Measurements from ENCODE around the gene MS4A10. TPM values are rescaled to one million over a fixed set of nuclear protein-coding genes. Genes with fewer than 3 reads are reported as not detected.

MS4A10 gene
- total RNA-seq, 1 donor from 2014 or later = not detected

DNA sequence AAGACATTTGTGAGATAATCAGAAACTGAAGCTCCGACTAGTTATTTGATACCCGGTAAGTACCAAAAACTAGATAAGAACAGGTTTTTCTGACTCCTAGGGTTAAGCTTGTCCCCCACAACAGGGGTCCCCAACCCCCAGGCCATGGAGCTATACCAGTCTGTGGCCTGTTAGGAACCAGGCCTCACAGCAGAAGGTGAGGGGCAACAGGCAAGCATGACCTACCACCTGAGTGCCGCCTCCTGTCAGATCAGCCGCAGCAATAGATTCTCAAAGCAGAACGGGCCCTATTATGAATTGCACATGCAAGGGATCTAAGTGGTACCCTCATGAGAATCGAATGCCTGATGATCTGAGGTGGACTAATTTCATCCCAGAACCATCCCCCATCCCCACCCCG, 1.2 kb upstream of the MS4A10 start:
- Mint-ChIP-seq H3K9me3 (ENCODE audit: unreplicated experiment) (no peaks in the 10 kb centered on the region), H3K27ac (ENCODE audit: unreplicated experiment) (no peak overlapping the region), H3K36me3 (ENCODE audit: low read depth, unreplicated experiment) (no peaks in the 10 kb centered on the region), H3K4me3 (ENCODE audit: unreplicated experiment) (no peak overlapping the region), H3K4me1 (ENCODE audit: unreplicated experiment) (no peaks in the 10 kb centered on the region), H3K27me3 (ENCODE audit: unreplicated experiment) (peaks cover 3% of the 10 kb centered on the region)
- DNase-seq (ENCODE audit: low spot score) = no peak
- TF ChIP-seq, protein P1, sequence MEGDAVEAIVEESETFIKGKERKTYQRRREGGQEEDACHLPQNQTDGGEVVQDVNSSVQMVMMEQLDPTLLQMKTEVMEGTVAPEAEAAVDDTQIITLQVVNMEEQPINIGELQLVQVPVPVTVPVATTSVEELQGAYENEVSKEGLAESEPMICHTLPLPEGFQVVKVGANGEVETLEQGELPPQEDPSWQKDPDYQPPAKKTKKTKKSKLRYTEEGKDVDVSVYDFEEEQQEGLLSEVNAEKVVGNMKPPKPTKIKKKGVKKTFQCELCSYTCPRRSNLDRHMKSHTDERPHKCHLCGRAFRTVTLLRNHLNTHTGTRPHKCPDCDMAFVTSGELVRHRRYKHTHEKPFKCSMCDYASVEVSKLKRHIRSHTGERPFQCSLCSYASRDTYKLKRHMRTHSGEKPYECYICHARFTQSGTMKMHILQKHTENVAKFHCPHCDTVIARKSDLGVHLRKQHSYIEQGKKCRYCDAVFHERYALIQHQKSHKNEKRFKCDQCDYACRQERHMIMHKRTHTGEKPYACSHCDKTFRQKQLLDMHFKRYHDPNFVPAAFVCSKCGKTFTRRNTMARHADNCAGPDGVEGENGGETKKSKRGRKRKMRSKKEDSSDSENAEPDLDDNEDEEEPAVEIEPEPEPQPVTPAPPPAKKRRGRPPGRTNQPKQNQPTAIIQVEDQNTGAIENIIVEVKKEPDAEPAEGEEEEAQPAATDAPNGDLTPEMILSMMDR (IDR thresholded peaks at IDR 0.05; ENCODE audit: unreplicated experiment) = no peak

DNA sequence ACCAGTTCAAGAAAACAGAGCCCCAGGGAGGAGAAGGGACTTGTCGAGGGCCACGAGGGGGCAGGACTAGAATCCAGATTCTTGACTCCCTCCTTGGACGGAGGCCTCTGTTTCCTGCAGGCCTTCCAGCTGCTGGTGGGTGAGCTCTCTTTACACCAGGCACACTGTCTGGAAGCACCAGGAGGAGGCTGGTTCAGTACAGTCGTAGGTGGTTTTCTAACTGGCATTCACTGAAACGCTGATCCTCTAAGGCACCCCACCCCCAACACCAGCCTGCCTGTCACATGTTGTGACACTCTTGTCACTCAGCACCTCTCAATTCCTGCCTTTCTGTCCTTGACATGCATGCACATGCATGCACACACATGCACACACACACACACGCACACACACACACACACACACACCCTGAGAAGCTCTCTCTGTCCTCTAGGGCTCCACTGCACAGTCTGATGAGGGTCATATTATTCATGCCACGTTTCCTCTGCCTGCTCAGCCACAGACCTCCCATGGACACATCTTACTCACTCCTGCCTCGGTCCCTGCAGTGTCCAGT, 751 bp downstream of the MS4A10 start:
- no peak overlapping the region for H3K27ac Mint-ChIP-seq (ENCODE audit: unreplicated experiment)
- no peak for DNase-seq (ENCODE audit: low spot score)
- H3K36me3 Mint-ChIP-seq (ENCODE audit: low read depth, unreplicated experiment) = no peaks in the 10 kb centered on the region
- no peaks in the 10 kb centered on the region for H3K4me1 Mint-ChIP-seq (ENCODE audit: unreplicated experiment)
- H3K27me3 Mint-ChIP-seq (ENCODE audit: unreplicated experiment) = peaks cover 3% of the 10 kb centered on the region
- TF ChIP-seq, protein P1 (IDR thresholded peaks at IDR 0.05; ENCODE audit: unreplicated experiment) = no peak
- no peaks in the 10 kb centered on the region for H3K9me3 Mint-ChIP-seq (ENCODE audit: unreplicated experiment)
- H3K4me3 Mint-ChIP-seq (ENCODE audit: unreplicated experiment) = no peak overlapping the region

DNA sequence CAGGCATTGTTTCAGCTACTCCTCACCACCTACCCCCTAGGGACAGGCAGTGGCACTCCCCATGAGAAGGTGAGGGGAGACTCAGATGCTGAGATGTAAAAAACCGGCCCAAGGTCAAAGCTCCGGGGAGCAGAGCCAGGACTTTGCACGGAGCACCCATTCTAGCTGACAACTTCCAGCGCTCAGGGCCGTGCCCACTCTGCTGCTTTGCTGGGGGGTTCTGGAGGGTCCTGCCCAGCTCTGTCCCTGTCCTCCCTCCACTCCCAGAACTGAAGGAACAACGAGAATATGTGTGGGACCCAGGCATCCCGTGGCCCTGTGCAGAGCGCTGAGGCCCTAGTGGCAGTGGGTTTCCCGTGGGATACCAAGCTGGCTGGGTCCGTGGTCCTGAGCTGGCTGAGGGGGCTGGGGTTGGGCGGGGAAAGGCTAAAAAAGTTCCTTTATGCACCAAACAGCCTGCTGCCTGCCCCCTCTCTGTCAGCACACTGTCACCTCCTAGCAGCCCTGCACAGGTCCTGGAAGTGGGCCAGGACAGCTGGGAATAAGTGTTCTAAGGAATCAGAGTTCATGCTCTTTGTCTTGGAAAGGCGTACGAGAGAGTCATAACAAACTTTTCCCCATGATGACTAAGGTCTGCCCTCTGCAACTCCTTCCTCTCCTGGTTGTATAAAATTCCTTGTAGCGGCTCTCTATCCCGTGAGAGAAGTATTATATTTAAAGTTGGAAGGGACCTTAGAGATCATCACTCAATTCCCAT, 1.9 kb downstream of the MS4A10 start:
- Mint-ChIP-seq H3K9me3 (ENCODE audit: unreplicated experiment) (peaks cover 5% of the 10 kb centered on the region), H3K4me1 (ENCODE audit: unreplicated experiment) (no peaks in the 10 kb centered on the region), H3K27me3 (ENCODE audit: unreplicated experiment) (peaks cover 3% of the 10 kb centered on the region), H3K27ac (ENCODE audit: unreplicated experiment) (no peak overlapping the region), H3K4me3 (ENCODE audit: unreplicated experiment) (no peak overlapping the region), H3K36me3 (ENCODE audit: low read depth, unreplicated experiment) (peaks cover 5% of the 10 kb centered on the region)
- TF ChIP-seq, protein P1 (IDR thresholded peaks at IDR 0.05; ENCODE audit: unreplicated experiment) = no peak
- DNase-seq (ENCODE audit: low spot score) = no peak

DNA sequence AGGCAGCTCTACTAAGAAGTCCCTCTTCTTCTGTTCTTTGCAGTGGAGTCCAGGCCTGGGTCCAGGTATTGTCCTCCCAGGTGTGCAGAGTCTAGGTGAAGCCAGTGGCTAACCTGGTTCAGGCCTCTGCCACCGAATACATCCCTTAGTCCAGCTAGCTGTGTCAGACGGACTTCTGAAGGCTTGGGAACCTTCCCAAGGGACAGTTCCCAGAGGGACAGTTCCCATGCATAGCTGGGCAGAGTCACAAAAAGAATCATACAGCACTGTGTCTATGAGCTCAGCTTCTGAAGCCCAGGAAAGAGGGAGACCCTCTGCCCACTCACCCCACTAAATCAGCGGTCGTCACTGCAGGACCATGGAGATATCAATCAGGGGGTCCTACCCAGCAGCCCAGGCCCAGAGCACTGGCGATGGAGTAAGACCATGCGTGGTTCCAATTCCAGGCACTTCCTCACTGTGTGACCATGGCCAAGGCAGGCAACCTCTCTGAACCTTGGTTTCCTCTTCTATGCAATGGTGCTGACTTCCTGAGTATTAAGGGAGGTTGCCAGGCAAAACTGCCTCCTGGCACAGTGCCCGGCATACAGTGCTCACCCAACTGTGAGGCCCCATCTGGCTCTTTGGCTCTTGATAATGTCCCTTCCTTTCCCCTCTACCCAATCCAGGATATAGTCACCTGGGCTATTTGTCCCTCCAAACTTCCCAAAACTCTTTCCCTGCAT, 3.4 kb downstream of the MS4A10 start:
- Mint-ChIP-seq H3K36me3 (ENCODE audit: low read depth, unreplicated experiment) (peaks cover 13% of the 10 kb centered on the region), H3K27me3 (ENCODE audit: unreplicated experiment) (peaks cover 3% of the 10 kb centered on the region), H3K4me3 (ENCODE audit: unreplicated experiment) (no peak overlapping the region), H3K27ac (ENCODE audit: unreplicated experiment) (no peak overlapping the region), H3K4me1 (ENCODE audit: unreplicated experiment) (no peaks in the 10 kb centered on the region), H3K9me3 (ENCODE audit: unreplicated experiment) (peaks cover 13% of the 10 kb centered on the region)
- TF ChIP-seq, protein P1 (IDR thresholded peaks at IDR 0.05; ENCODE audit: unreplicated experiment) = no peak
- DNase-seq (ENCODE audit: low spot score) = no peak

DNA sequence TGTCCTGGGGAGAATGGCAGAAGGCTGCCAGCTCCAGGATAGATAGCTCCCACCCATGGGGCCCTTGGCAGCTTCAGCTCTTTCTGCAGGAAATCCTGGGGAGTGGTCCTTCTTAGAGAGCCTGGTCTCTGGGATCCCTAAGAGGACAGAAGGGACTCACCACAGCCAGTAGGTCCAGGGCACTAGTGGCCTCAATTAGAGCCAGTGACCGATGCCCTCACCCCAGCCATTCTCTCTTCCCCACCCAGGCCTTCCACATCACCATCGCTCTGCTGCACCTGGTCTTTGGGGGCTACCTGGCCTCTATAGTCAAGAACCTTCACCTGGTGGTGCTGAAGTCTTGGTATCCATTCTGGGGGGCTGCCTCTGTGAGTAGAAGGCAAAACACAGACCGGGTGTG, 5.6 kb downstream of the MS4A10 start:
- Mint-ChIP-seq H3K4me1 (ENCODE audit: unreplicated experiment) (no peaks in the 10 kb centered on the region), H3K27me3 (ENCODE audit: unreplicated experiment) (peaks cover 8% of the 10 kb centered on the region)

More for the DNA sequence above, 5.6 kb downstream of the MS4A10 start:
- Mint-ChIP-seq H3K9me3 (ENCODE audit: unreplicated experiment) (peaks cover 13% of the 10 kb centered on the region), H3K4me3 (ENCODE audit: unreplicated experiment) (no peak overlapping the region), H3K36me3 (ENCODE audit: low read depth, unreplicated experiment) (peaks cover 17% of the 10 kb centered on the region), H3K27ac (ENCODE audit: unreplicated experiment) (no peak overlapping the region)
- TF ChIP-seq, protein P1 (IDR thresholded peaks at IDR 0.05; ENCODE audit: unreplicated experiment) = no peak
- no peak for DNase-seq (ENCODE audit: low spot score)
